Epithelial cell of esophagus (primary cell): Measurements from ENCODE around the gene PLIN4.

ENCODE experiments used
- DNase-seq: peaks from one replicate; pipeline ENCODE4 v3.0.0; 2010; ENCODE audit warnings: low read depth
- H3K4me3 ChIP-seq: 2 replicates; pipeline ENCODE4 v1.5.1; 2011; ENCODE audit warnings: mild to moderate bottlenecking, low read length, control low read depth
- CTCF ChIP-seq: IDR thresholded peaks from 2 replicates; pipeline ENCODE4 v1.5.1; 2011; ENCODE audit warnings: low read depth, mild to moderate bottlenecking, low read length, control low read depth, inconsistent platforms; ENCODE audit not compliant: insufficient read depth; ENCODE audit errors: missing control alignments

PLIN4 gene

GRCh38 chr19:4553092-4553695, 34.9 kb upstream of the PLIN4 start:
- DNase-seq = no peak
- no peak overlapping the region for H3K4me3 ChIP-seq
- TF ChIP-seq CTCF = no peak

- DNase-seq = no peak
- no peak overlapping the region for H3K4me3 ChIP-seq
- no peak for TF ChIP-seq CTCF
Measured at GRCh38 chr19:4552525-4552819, 34.2 kb upstream of the PLIN4 start.

GRCh38 chr19:4550479-4551050, 32.3 kb upstream of the PLIN4 start:
- no peak for TF ChIP-seq CTCF
- no peak for DNase-seq
- no peak overlapping the region for H3K4me3 ChIP-seq

GRCh38 chr19:4550018-4550417, 31.7 kb upstream of the PLIN4 start:
- TF ChIP-seq CTCF = no peak
- no peak for DNase-seq
- no peak overlapping the region for H3K4me3 ChIP-seq

- TF ChIP-seq CTCF = no peak
- no peak for DNase-seq
Measured at GRCh38 chr19:4548238-4548584, 29.9 kb upstream of the PLIN4 start.

GRCh38 chr19:4547303-4548237, 29.3 kb upstream of the PLIN4 start:
- peak; percentile 22 for DNase-seq
- no peak overlapping the region for H3K4me3 ChIP-seq
- peak; percentile 45 for TF ChIP-seq CTCF

More at GRCh38 chr19:4548238-4548584, 29.9 kb upstream of the PLIN4 start:
- H3K4me3 ChIP-seq = no peak overlapping the region
